K562 (cell line): ENCODE measurements around the gene NF1. TPM values are rescaled to one million over a fixed set of nuclear protein-coding genes. Genes with fewer than 3 reads are reported as not detected.

ENCODE experiments used
- AFF4 ChIP-seq: sonication (generic); formaldehyde crosslinking; IDR thresholded peaks from 2 replicates; pipeline ENCODE4 v1.8.0; 2023; ENCODE audit warnings: mild to moderate bottlenecking, missing genetic modification reagents
- BCOR ChIP-seq: fragments of 450-650 bp; IDR thresholded peaks from 2 replicates; pipeline ENCODE4 v1.6.1; 2016
- CBFB ChIP-seq: sonication (generic); formaldehyde crosslinking; IDR thresholded peaks from 2 replicates; pipeline ENCODE4 v1.4.0; 2020; ENCODE audit warnings: mild to moderate bottlenecking, missing genetic modification reagents
- CGGBP1 ChIP-seq: fragments of 250-450 bp; sonication (Bioruptor Pico); IDR thresholded peaks from 2 replicates; pipeline ENCODE4 v1.9.0; 2021; ENCODE audit warnings: mild to moderate bottlenecking
- FOXA1 ChIP-seq: fragments of 450-650 bp; IDR thresholded peaks from 2 replicates; pipeline ENCODE4 v1.6.1; 2016; ENCODE audit warnings: mild to moderate bottlenecking, borderline replicate concordance
- KLF10 ChIP-seq: fragments of 250-450 bp; sonication (Bioruptor Pico); IDR thresholded peaks from 2 replicates; pipeline ENCODE4 v1.6.1; 2021; ENCODE audit warnings: matching md5 sums
- KLF13 ChIP-seq: fragments of 450-650 bp; IDR thresholded peaks from 2 replicates; pipeline ENCODE4 v1.6.1; 2016; ENCODE audit warnings: missing genetic modification characterization, low read depth, mild to moderate bottlenecking, missing compliant biosample characterization, moderate library complexity, borderline replicate concordance
- NONO ChIP-seq, 2 experiments: fragments of 200-400 bp in 1 of 2; fragments of 450-650 bp in 1 of 2; formaldehyde crosslinking in 1 of 2; IDR thresholded peaks; 2 replicates each; pipeline ENCODE4 v1.6.1; 2017; ENCODE audit warnings: low read depth in 2 of 2, mild to moderate bottlenecking in 2 of 2, moderate library complexity in 2 of 2, low read length in 1 of 2
- PPARD ChIP-seq: fragments of 250-450 bp; sonication (Bioruptor Pico); IDR thresholded peaks from 2 replicates; pipeline ENCODE4 v1.8.0; 2022; ENCODE audit warnings: inconsistent platforms, mild to moderate bottlenecking, moderate library complexity
- THAP12 ChIP-seq: fragments of 250-450 bp; sonication (Bioruptor Pico); IDR thresholded peaks from 2 replicates; pipeline ENCODE4 v1.9.0; 2021; ENCODE audit warnings: mild to moderate bottlenecking, inconsistent platforms
- TSC22D4 ChIP-seq: fragments of 450-650 bp; IDR thresholded peaks from 2 replicates; pipeline ENCODE4 v1.6.1; 2016; ENCODE audit warnings: missing genetic modification characterization, missing biosample characterization, control low read depth
- ZNF3 ChIP-seq: fragments of 250-450 bp; sonication (Bioruptor Pico); IDR thresholded peaks from 2 replicates; pipeline ENCODE4 v1.5.0; 2021; ENCODE audit warnings: mild to moderate bottlenecking, moderate library complexity
- ZNF408 ChIP-seq: fragments of 250-450 bp; sonication (Bioruptor Pico); IDR thresholded peaks from 2 replicates; pipeline ENCODE4 v1.4.0; 2020; ENCODE audit warnings: low read depth, mild to moderate bottlenecking, moderate library complexity
- ZNF79 ChIP-seq: fragments of 250-450 bp; sonication (Bioruptor Pico); IDR thresholded peaks from 2 replicates; pipeline ENCODE4 v1.4.0; 2020; ENCODE audit warnings: low read depth, mild to moderate bottlenecking, moderate library complexity
- polyA plus RNA-seq, 8 experiments: library from polyadenylated mRNA; depleted of rRNA in 4 of 8; stranded (reverse) in 5 of 8; unstranded in 3 of 8; fragments of >200 nt; fragmentation: Nextera tagmentation in 2 of 8; fragmentation: Illumina TruSeq in 1 of 8; extraction: Ambion mirVana in 2 of 8; extraction: Trizol in 1 of 8; gene quantifications; 2 replicates each; pipeline versions ENCODE4 v1.2.1 to v1.2.3, GENCODE V29; 2011 to 2014; ENCODE audit warnings: inconsistent platforms in 1 of 8, missing spikeins in 1 of 8
- total RNA-seq, 7 experiments: library from RNA; depleted of rRNA in 6 of 7; stranded (reverse); fragments of >200 nt in 6 of 7; fragmentation: Illumina TruSeq in 2 of 7; extraction: Trizol in 2 of 7; gene quantifications; 2 replicates each; pipeline versions ENCODE4 v1.2.1 to v1.2.3, GENCODE V29; 2011 to 2021; ENCODE audit warnings: low replicate concordance in 1 of 7
- TF ChIP-seq, protein P1 (sequence below): fragments of 450-650 bp; IDR thresholded peaks from 2 replicates; pipeline ENCODE4 v1.6.1; 2016; ENCODE audit warnings: mild to moderate bottlenecking
- TF ChIP-seq, protein P2 (sequence below): fragments of 450-650 bp; formaldehyde crosslinking; IDR thresholded peaks from 2 replicates; pipeline ENCODE4 v1.4.0; 2022; ENCODE audit warnings: missing genetic modification characterization
- TF ChIP-seq, protein P3 (sequence below): fragments of 250-450 bp; sonication (Bioruptor Pico); IDR thresholded peaks from 2 replicates; pipeline ENCODE4 v1.8.0; 2022; ENCODE audit warnings: moderate library complexity, mild to moderate bottlenecking, inconsistent platforms

NF1 gene
- total and polyA plus RNA-seq, 9 of the 15 experiments (the other 6 are each of a cell fraction or from before 2014, with no cell fraction given), result 3.4 to 41.9 (median 24.3) TPM

DNA sequence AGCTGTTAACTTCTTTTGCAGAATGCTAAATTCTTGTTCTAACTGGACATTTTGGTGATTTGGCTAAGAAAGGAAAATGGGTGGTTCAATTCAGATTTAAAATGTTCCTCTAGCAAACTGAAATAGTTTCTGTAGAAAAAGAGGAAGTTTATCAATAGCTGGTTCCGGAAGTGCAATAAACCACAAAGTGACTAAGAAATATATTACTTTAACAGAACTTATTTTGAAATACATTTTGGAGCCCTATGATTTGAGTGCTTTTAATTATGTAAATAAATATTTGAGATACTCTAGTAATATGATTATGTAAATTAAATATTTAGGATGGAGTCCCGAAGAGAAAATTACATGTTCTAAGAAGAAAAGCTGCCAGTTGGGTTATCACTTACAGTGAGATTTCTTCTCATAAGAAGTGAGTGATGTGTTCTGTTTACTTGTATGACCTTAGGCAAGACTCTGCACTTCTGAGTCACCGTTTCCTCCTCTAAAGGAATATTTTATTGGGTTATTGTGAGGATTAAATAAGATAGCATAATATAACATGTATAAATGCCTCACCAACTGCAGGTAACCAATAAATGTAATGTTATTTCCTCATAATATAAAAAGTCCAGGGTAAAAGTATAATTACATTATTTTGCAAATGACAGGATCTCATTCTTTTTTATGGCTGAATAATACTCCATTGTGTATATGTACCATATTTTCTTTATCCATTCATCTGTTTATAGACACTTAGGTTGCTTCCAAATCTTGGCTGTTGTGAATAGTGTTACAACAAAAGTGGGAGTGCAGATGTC, 219.4 kb downstream of the NF1 start, which contains the start of gene EVI2B (continued):
- TF ChIP-seq ZNF408, result no peak
- no peak for TF ChIP-seq NONO (IDR thresholded peaks at IDR 0.05; ENCODE audit: low read depth in 2 of 2, low read length in 1 of 2)
- TF ChIP-seq TSC22D4 (tag), result no peak
- no peak for TF ChIP-seq CGGBP1 (CRISPR knock-in tag)
- TF ChIP-seq ZNF79 (CRISPR knock-in tag), result no peak
- TF ChIP-seq PPARD (CRISPR knock-in tag), result no peak
- TF ChIP-seq KLF13 (tag), result no peak
- no peak for TF ChIP-seq THAP12 (CRISPR knock-in tag)
- TF ChIP-seq, protein P1, sequence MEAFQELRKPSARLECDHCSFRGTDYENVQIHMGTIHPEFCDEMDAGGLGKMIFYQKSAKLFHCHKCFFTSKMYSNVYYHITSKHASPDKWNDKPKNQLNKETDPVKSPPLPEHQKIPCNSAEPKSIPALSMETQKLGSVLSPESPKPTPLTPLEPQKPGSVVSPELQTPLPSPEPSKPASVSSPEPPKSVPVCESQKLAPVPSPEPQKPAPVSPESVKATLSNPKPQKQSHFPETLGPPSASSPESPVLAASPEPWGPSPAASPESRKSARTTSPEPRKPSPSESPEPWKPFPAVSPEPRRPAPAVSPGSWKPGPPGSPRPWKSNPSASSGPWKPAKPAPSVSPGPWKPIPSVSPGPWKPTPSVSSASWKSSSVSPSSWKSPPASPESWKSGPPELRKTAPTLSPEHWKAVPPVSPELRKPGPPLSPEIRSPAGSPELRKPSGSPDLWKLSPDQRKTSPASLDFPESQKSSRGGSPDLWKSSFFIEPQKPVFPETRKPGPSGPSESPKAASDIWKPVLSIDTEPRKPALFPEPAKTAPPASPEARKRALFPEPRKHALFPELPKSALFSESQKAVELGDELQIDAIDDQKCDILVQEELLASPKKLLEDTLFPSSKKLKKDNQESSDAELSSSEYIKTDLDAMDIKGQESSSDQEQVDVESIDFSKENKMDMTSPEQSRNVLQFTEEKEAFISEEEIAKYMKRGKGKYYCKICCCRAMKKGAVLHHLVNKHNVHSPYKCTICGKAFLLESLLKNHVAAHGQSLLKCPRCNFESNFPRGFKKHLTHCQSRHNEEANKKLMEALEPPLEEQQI, result no peak
- TF ChIP-seq, protein P2, sequence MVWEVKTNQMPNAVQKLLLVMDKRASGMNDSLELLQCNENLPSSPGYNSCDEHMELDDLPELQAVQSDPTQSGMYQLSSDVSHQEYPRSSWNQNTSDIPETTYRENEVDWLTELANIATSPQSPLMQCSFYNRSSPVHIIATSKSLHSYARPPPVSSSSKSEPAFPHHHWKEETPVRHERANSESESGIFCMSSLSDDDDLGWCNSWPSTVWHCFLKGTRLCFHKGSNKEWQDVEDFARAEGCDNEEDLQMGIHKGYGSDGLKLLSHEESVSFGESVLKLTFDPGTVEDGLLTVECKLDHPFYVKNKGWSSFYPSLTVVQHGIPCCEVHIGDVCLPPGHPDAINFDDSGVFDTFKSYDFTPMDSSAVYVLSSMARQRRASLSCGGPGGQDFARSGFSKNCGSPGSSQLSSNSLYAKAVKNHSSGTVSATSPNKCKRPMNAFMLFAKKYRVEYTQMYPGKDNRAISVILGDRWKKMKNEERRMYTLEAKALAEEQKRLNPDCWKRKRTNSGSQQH (CRISPR knock-in tag), result no peak
- TF ChIP-seq FOXA1, result no peak
- no peak for TF ChIP-seq KLF10 (CRISPR knock-in tag)
- TF ChIP-seq, protein P3, sequence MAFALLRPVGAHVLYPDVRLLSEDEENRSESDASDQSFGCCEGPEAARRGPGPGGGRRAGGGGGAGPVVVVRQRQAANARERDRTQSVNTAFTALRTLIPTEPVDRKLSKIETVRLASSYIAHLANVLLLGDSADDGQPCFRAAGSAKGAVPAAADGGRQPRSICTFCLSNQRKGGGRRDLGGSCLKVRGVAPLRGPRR (CRISPR knock-in tag), result no peak
- TF ChIP-seq BCOR, result peak; percentile 52
- TF ChIP-seq AFF4 (CRISPR knock-in tag), result no peak
- TF ChIP-seq ZNF3 (CRISPR knock-in tag), result no peak
- TF ChIP-seq CBFB (CRISPR knock-in tag), result no peak
